Activated B cell treated with CpG ODN at 0.5 μM for 24 hours (primary cell): Measurements from ENCODE around the gene CCDC17. TPM values are rescaled to one million over a fixed set of nuclear protein-coding genes. Genes with fewer than 3 reads are reported as not detected.
A peak's percentile ranks its signal among the peaks of the same experiment; 100 is the strongest.

Experiments used
- ATAC-seq: fragments of 200-7000 bp; cut with Tn5 transposase; one replicate; pipeline ENCODE4 v1.10.0; 2021; ENCODE audit warnings: low read depth, mild to moderate bottlenecking, moderate library complexity
- CTCF ChIA-PET: fragments of 350-600 bp; sonication (Branson Sonifier 250); formaldehyde crosslinking; loops from one replicate; lab custom pipeline; 2021; ENCODE audit warnings: antibody characterized with exemption; lab: Charles Lee
- POLR2A ChIA-PET: fragments of 350-600 bp; sonication (Branson Sonifier 250); formaldehyde crosslinking; loops from one replicate; lab custom pipeline; 2021; ENCODE audit warnings: antibody characterized with exemption; lab: Charles Lee
- DNase-seq: peaks from one replicate; pipeline ENCODE4 v3.0.0; 2022
- H3K27ac Mint-ChIP-seq: one replicate; pipeline ENCODE4 v1.8.0; 2020; ENCODE audit warnings: mixed read lengths
- H3K27me3 Mint-ChIP-seq: one replicate; pipeline ENCODE4 v1.8.0; 2021; ENCODE audit warnings: mixed read lengths
- H3K36me3 Mint-ChIP-seq: one replicate; pipeline ENCODE4 v1.8.0; 2021; ENCODE audit warnings: low read depth, mixed read lengths
- H3K4me1 Mint-ChIP-seq: one replicate; pipeline ENCODE4 v1.8.0; 2021; ENCODE audit warnings: mixed read lengths
- H3K4me3 Mint-ChIP-seq: one replicate; pipeline ENCODE4 v1.8.0; 2020; ENCODE audit warnings: mild to moderate bottlenecking, mixed read lengths
- H3K9me3 Mint-ChIP-seq: one replicate; pipeline ENCODE4 v1.8.0; 2020; ENCODE audit warnings: mixed read lengths
- CTCF ChIP-seq: fragments of 200-600 bp; IDR thresholded peaks from one replicate; pipeline ENCODE4 v1.8.0; 2022; ENCODE audit warnings: antibody characterized with exemption, mild to moderate bottlenecking
- intact Hi-C: fragments of 100-400 bp; cut with micrococcal nuclease; formaldehyde crosslinking; loops from one replicate; pipeline ENCODE4 v1.15.1; 2024
- total RNA-seq: library from RNA; stranded (reverse); gene quantifications from 2 replicates; pipeline ENCODE4 v1.2.3, GENCODE V29; 2022

The CCDC17 gene
- total RNA-seq, 1 donor from 2014 or later, result 6.3 TPM

- H3K9me3 Mint-ChIP-seq, result no peaks in the 10 kb centered on the region
- intact Hi-C loops, result no loop called here
- CTCF ChIA-PET, result no interaction called here
- H3K4me1 Mint-ChIP-seq, result peaks cover 19% of the 10 kb centered on the region
- H3K27ac Mint-ChIP-seq, result no peak overlapping the region
- DNase-seq, result no peak
- no peaks in the 10 kb centered on the region for H3K27me3 Mint-ChIP-seq
- peaks cover 84% of the 10 kb centered on the region for H3K36me3 Mint-ChIP-seq
- peak; percentile 60 for ATAC-seq
- no peak for TF ChIP-seq CTCF
- no peak overlapping the region for H3K4me3 Mint-ChIP-seq
- POLR2A ChIA-PET, result no interaction called here
Observed at GRCh38 chr1:45615885-45616284, 8.0 kb downstream of the CCDC17 start.

GRCh38 chr1:45612941-45613579 is 10.8 kb downstream of the CCDC17 start:
- TF ChIP-seq CTCF, result no peak
- ChIA-PET CTCF (no interaction called here), POLR2A (no interaction called here)
- peaks cover 41% of the 10 kb centered on the region for H3K4me1 Mint-ChIP-seq
- no peaks in the 10 kb centered on the region for H3K27me3 Mint-ChIP-seq
- H3K36me3 Mint-ChIP-seq, result peaks cover 90% of the 10 kb centered on the region
- H3K27ac Mint-ChIP-seq, result no peak overlapping the region
- no peaks in the 10 kb centered on the region for H3K9me3 Mint-ChIP-seq
- DNase-seq (no peak), ATAC-seq (no peak)
- intact Hi-C loops, result no loop called here
- no peak overlapping the region for H3K4me3 Mint-ChIP-seq

GRCh38 chr1:45610589-45611226 is 13.1 kb downstream of the CCDC17 start:
- CTCF ChIA-PET, result no interaction called here

GRCh38 chr1:45608175-45609156 is 15.4 kb downstream of the CCDC17 start:
- intact Hi-C loops, result loop anchor here (2.0 kb wide), 1 partner anchor 24 kb away; the partner anchor contains the start of gene NASP
- Mint-ChIP-seq H3K4me1 (peaks cover 38% of the 10 kb centered on the region), H3K27me3 (no peaks in the 10 kb centered on the region), H3K36me3 (peaks cover 83% of the 10 kb centered on the region), H3K27ac (peak overlapping the region; percentile 72), H3K9me3 (no peaks in the 10 kb centered on the region), H3K4me3 (peak overlapping the region; percentile 4)
- TF ChIP-seq CTCF, result no peak
- POLR2A ChIA-PET, result interaction anchor here (0.6 to 2.1 kb wide), 3 partner anchors 26 to 788 kb away, joined by 3 to 9 read pairs (median 3); no protein-coding TSS in a partner anchor
- ATAC-seq, result peak; percentile 69
- DNase-seq, result no peak
- CTCF ChIA-PET, result no interaction called here

More at GRCh38 chr1:45610589-45611226, 13.1 kb downstream of the CCDC17 start:
- TF ChIP-seq CTCF, result no peak
- H3K36me3 Mint-ChIP-seq, result peaks cover 90% of the 10 kb centered on the region
- intact Hi-C loops, result no loop called here
- DNase-seq (no peak), ATAC-seq (no peak)
- peaks cover 44% of the 10 kb centered on the region for H3K4me1 Mint-ChIP-seq
- H3K9me3 Mint-ChIP-seq, result no peaks in the 10 kb centered on the region
- H3K27ac Mint-ChIP-seq, result no peak overlapping the region
- POLR2A ChIA-PET, result no interaction called here
- no peak overlapping the region for H3K4me3 Mint-ChIP-seq
- H3K27me3 Mint-ChIP-seq, result no peaks in the 10 kb centered on the region
